ENCODE data around the gene FHIP1B. TPM values are rescaled to one million over a fixed set of nuclear protein-coding genes. Genes with fewer than 3 reads are reported as not detected.

FHIP1B gene
- total RNA-seq, 1 donor from 2014 or later = 65.1 TPM

GRCh38 chr11:6240139-6240538 lies 5.7 kb upstream of the FHIP1B start:
- no peaks in the 10 kb centered on the region for H3K36me3 ChIP-seq
- H3K27me3 ChIP-seq = no peaks in the 10 kb centered on the region
- intact Hi-C loops (cut with DNase I) = loop anchor here (10.0 kb wide), 1 partner anchor 115 kb away; no protein-coding TSS in a partner anchor
- peaks cover 6% of the 10 kb centered on the region for H3K4me1 ChIP-seq
- TF ChIP-seq POLR2AphosphoS5 (IDR thresholded peaks at IDR 0.05; ENCODE audit: insufficient read depth in 1 of 2, low read depth in 1 of 2) (no peak), POLR2A (IDR thresholded peaks at IDR 0.05) (no peak), CTCF (IDR thresholded peaks at IDR 0.05) (no peak)
- no peak for DNase-seq (ENCODE audit: extremely low spot score in 2 of 2)
- no peaks in the 10 kb centered on the region for H3K9me3 ChIP-seq
- no peak overlapping the region for H3K4me3 ChIP-seq
- no peak overlapping the region for H3K27ac ChIP-seq

- no peak for DNase-seq (ENCODE audit: extremely low spot score in 2 of 2)
- Histone ChIP-seq H3K9me3 (no peaks in the 10 kb centered on the region), H3K36me3 (no peaks in the 10 kb centered on the region), H3K4me3 (no peak within 1 kb of the TSS), H3K27me3 (no peaks in the 10 kb centered on the region), H3K27ac (no peak within 1 kb of the TSS), H3K4me1 (peaks cover 9% of the 10 kb centered on the region)
- intact Hi-C loops (cut with DNase I) = loop anchor here (10.0 kb wide), 1 partner anchor 86 kb away; the partner anchor contains the start of gene CAVIN3
- no peak for TF ChIP-seq POLR2AphosphoS5 (IDR thresholded peaks at IDR 0.05; ENCODE audit: insufficient read depth in 1 of 2, low read depth in 1 of 2)
- no peak for TF ChIP-seq CTCF (IDR thresholded peaks at IDR 0.05)
- no peak for TF ChIP-seq POLR2A (IDR thresholded peaks at IDR 0.05)
Observed at GRCh38 chr11:6238902-6239301, 4.5 kb upstream of the FHIP1B start, which contains the start of gene CNGA4. CNGA4 (plus strand) TSS chr11:6239089; CDS start chr11:6239207, 118 bp downstream.

GRCh38 chr11:6237761-6238302 lies 3.4 kb upstream of the FHIP1B start:
- Histone ChIP-seq H3K36me3 (no peaks in the 10 kb centered on the region), H3K27me3 (no peaks in the 10 kb centered on the region), H3K27ac (no peak overlapping the region), H3K4me3 (no peak overlapping the region), H3K4me1 (peaks cover 20% of the 10 kb centered on the region), H3K9me3 (no peaks in the 10 kb centered on the region)
- no peak for DNase-seq (ENCODE audit: extremely low spot score in 2 of 2)
- intact Hi-C loops (cut with DNase I) = loop anchor here (10.0 kb wide), 1 partner anchor 87 kb away; the partner anchor contains the start of gene CAVIN3
- TF ChIP-seq POLR2A (IDR thresholded peaks at IDR 0.05) = no peak
- TF ChIP-seq CTCF (IDR thresholded peaks at IDR 0.05) = no peak
- no peak for TF ChIP-seq POLR2AphosphoS5 (IDR thresholded peaks at IDR 0.05; ENCODE audit: insufficient read depth in 1 of 2, low read depth in 1 of 2)

GRCh38 chr11:6237266-6237665 lies 2.8 kb upstream of the FHIP1B start:
- Histone ChIP-seq H3K27ac (no peak overlapping the region), H3K27me3 (no peaks in the 10 kb centered on the region), H3K4me3 (no peak overlapping the region), H3K9me3 (no peaks in the 10 kb centered on the region), H3K36me3 (no peaks in the 10 kb centered on the region), H3K4me1 (peaks cover 25% of the 10 kb centered on the region)
- intact Hi-C loops (cut with DNase I) = loop anchor here (10.0 kb wide), 1 partner anchor 88 kb away; the partner anchor contains the start of gene CAVIN3
- TF ChIP-seq CTCF (IDR thresholded peaks at IDR 0.05) (no peak), POLR2A (IDR thresholded peaks at IDR 0.05) (no peak), POLR2AphosphoS5 (IDR thresholded peaks at IDR 0.05; ENCODE audit: insufficient read depth in 1 of 2, low read depth in 1 of 2) (no peak)
- no peak for DNase-seq (ENCODE audit: extremely low spot score in 2 of 2)

- no peaks in the 10 kb centered on the region for H3K27me3 ChIP-seq
- no peaks in the 10 kb centered on the region for H3K9me3 ChIP-seq
- H3K4me3 ChIP-seq = peak overlapping the region; percentile 69 to 80
- no peaks in the 10 kb centered on the region for H3K36me3 ChIP-seq
- intact Hi-C loops (cut with DNase I) = loop anchor here (10.0 kb wide), 1 partner anchor 91 kb away; the partner anchor contains the start of gene CAVIN3
- H3K4me1 ChIP-seq = peaks cover 25% of the 10 kb centered on the region
- DNase-seq (ENCODE audit: extremely low spot score in 2 of 2) = no peak
- no peak for TF ChIP-seq POLR2AphosphoS5 (IDR thresholded peaks at IDR 0.05; ENCODE audit: insufficient read depth in 1 of 2, low read depth in 1 of 2)
- TF ChIP-seq CTCF (IDR thresholded peaks at IDR 0.05) = no peak
- TF ChIP-seq POLR2A (IDR thresholded peaks at IDR 0.05) = no peak
- peak overlapping the region; percentile 76 for H3K27ac ChIP-seq
Observed at GRCh38 chr11:6233984-6234386, 451 bp downstream of the FHIP1B start.

Data from vagina (tissue), 2 donors.